Measurements from ENCODE around the gene RIC1.
"Not testable (repeated sequence)": the region's sequence is repeated elsewhere in the genome, so short reads cannot be mapped to it uniquely, and the experiment has no call there.

Gene RIC1, protein sequence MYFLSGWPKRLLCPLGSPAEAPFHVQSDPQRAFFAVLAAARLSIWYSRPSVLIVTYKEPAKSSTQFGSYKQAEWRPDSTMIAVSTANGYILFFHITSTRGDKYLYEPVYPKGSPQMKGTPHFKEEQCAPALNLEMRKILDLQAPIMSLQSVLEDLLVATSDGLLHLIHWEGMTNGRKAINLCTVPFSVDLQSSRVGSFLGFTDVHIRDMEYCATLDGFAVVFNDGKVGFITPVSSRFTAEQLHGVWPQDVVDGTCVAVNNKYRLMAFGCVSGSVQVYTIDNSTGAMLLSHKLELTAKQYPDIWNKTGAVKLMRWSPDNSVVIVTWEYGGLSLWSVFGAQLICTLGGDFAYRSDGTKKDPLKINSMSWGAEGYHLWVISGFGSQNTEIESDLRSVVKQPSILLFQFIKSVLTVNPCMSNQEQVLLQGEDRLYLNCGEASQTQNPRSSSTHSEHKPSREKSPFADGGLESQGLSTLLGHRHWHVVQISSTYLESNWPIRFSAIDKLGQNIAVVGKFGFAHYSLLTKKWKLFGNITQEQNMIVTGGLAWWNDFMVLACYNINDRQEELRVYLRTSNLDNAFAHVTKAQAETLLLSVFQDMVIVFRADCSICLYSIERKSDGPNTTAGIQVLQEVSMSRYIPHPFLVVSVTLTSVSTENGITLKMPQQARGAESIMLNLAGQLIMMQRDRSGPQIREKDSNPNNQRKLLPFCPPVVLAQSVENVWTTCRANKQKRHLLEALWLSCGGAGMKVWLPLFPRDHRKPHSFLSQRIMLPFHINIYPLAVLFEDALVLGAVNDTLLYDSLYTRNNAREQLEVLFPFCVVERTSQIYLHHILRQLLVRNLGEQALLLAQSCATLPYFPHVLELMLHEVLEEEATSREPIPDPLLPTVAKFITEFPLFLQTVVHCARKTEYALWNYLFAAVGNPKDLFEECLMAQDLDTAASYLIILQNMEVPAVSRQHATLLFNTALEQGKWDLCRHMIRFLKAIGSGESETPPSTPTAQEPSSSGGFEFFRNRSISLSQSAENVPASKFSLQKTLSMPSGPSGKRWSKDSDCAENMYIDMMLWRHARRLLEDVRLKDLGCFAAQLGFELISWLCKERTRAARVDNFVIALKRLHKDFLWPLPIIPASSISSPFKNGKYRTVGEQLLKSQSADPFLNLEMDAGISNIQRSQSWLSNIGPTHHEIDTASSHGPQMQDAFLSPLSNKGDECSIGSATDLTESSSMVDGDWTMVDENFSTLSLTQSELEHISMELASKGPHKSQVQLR (N-terminal part only)

GRCh38 chr9:5628530-5629311, at the start of gene RIC1:
Gene RIC1, plus strand, starts transcription at chr9:5629107. Its CDS starts 203 bp downstream, at chr9:5629310.
- peak; percentile 93 for DNase-seq (ENCODE audit: low read depth)

DNA sequence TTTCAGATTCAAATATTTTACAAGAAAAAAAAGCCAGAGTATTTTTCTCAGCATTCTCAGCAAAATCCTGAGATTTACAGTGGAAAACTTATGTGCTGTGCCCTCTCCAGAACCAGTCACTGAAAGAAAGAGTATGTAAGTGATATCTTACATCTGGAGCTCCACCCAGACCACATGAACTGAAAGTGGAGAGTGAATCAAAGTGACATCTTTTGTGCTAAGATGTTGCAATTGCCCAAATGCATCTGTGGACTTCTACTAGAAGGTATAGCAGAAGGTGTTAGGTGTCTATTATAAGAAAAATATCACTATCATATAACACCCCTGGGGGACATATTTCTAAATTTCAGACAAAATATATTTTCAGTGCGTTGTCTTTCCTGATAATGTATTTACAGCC, 49.0 kb upstream of the RIC1 start:
- DNase-seq (ENCODE audit: low read depth) = no peak

DNA sequence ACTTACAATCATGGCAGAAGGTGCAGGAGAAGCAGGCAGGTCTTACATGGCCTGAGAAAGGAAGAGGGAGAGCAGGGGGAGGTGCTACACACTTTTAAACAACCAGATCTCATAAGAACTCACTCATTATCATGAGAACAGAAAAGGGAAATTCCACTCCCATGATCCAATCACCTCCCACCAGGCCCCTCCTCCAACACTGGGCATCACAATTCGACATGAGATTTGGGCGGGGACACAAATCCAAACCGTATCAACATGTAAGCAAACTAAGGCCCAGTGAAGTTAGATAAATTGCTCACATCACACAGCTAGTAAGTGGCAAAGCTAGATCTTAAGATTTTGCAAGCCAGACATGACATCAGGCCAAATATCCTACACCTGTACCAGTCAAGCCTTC, 48.3 kb upstream of the RIC1 start:
- no peak for DNase-seq (ENCODE audit: low read depth)

- DNase-seq (ENCODE audit: low read depth) = not testable (repeated sequence)
These were observed 47.2 kb upstream of the RIC1 start for GRCh38 chr9:5581706-5582105.

GRCh38 chr9:5582835-5583195, 46.1 kb upstream of the RIC1 start:
- DNase-seq (ENCODE audit: low read depth) = peak; percentile 75

- peak; percentile 84 for DNase-seq (ENCODE audit: low read depth)
These were observed 42.5 kb upstream of the RIC1 start for GRCh38 chr9:5586391-5586802.

GRCh38 chr9:5587024-5587423, 41.9 kb upstream of the RIC1 start:
- DNase-seq (ENCODE audit: low read depth) = peak; percentile 78

DNA sequence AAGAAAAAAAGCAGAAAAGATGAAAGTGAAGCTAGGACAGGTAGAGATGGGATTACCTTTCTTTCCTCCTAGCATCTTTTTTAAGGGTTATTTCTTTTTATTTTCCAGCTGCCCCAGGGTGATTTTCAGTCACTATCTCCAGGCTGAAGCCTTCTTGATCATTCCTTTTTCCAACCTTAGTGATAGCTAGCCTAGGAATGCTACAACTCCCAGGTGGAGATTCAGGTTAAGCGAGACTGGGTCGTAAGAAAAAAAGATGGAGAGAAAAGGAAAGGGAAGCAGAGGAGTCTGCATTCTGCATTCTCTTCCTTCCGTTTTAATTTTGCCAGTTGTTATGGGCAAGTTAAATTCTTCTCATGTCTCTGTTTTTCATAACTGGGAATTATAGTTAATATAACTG, 36.7 kb upstream of the RIC1 start:
- DNase-seq (ENCODE audit: low read depth) = no peak

DNA sequence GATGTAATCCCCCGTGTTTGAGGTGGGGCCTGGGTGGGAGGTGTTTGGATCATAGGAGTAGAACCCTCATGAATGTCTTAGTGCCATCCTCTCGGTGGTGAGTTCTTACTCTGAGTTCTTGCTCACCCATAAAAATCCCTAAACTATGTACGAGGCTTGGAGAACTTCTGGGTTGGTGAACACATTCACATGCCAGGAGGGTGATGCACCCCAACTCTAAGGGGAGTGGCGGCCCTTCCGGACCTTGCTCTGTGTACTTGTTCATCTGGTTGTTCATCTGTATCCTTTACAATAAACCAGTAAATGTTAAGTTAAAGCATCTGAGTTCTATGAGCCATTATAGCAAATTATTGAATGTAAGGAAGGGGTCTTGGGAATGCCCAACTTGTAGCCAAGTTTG, 36.0 kb upstream of the RIC1 start:
- DNase-seq (ENCODE audit: low read depth) = no peak

DNA sequence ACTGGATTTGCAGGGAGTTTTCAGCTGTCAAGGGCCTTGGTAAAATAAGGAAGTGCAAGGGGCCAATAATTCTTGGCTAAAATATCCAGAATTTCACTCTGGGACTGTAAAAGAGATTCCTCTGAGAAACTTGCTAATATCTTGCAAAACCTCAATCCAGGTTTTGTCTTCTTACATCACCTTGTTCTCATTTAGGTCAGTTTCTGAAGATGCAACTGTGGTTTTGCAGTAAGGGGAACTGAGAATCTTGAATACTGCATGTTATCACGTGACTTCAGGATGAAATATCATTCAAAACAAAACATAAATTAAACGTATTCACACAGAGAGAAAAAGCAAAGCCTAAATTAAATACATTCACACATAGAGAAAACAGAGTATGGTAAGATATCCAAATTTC, 35.0 kb upstream of the RIC1 start:
- no peak for DNase-seq (ENCODE audit: low read depth)

DNA sequence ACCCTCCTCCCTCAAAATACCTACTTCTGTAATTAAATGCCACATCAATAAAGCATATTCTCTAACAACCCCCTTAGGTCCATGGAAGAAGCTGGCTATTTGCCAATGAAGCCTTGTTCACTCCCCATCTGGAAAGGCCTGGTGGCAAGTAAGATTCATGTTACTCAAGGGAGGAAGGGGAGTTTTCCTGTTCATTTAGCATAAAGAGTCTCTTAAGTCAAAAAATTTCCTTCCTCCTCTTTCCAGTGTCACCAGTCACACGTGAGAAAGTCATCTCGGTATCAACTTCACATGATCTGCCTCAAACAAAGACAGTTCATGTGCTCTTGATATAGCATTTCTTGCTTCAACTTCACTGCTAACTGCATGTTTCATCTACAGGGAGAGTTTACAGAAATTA, 32.7 kb upstream of the RIC1 start:
- DNase-seq (ENCODE audit: low read depth) = no peak

- no peak for DNase-seq (ENCODE audit: low read depth)
These were observed 20.3 kb upstream of the RIC1 start for GRCh38 chr9:5608298-5609225.

GRCh38 chr9:5609226-5609596, 19.7 kb upstream of the RIC1 start:
- DNase-seq (ENCODE audit: low read depth) = no peak

DNA sequence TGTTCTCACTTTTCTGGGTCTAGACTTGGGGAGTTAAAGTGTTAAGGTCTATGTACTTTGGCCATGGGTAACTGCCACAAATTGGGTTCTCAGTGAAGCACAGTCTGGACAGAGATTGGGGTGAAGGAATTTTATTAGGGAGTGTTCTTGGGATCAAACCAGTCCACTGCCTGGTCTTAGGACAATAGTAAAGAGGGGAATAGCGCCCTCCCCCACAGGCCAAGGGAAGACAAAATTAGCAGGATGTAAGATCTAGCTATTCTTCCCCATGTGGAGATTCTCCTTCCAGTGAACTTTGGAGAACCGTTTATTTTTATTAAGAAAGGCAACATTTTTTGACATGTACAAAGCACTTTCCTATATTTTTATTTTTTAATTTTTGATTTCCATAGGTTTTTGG, 18.4 kb upstream of the RIC1 start:
- DNase-seq (ENCODE audit: low read depth) = no peak

- DNase-seq (ENCODE audit: low read depth) = no peak
These were observed 17.4 kb upstream of the RIC1 start for GRCh38 chr9:5611321-5612184.

DNA sequence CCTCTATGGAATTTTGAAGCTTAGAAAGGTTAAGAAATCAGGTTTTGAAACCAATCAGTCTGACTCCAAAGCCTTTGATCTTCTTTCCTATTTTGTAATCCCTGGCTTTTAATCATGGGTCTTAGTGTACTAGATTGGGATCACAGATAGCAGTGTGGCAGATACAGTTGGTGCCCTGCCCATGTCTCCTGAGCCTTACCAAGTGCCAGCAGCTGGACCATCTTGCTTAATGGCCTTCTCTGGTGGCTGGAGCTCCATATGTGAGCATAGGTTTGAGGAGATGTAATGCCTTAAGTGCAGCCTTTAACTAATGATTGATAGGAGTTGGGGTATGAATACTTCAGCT, 16.7 kb upstream of the RIC1 start:
- no peak for DNase-seq (ENCODE audit: low read depth)

- no peak for DNase-seq (ENCODE audit: low read depth)
These were observed 14.7 kb upstream of the RIC1 start for GRCh38 chr9:5614192-5614591.

DNA sequence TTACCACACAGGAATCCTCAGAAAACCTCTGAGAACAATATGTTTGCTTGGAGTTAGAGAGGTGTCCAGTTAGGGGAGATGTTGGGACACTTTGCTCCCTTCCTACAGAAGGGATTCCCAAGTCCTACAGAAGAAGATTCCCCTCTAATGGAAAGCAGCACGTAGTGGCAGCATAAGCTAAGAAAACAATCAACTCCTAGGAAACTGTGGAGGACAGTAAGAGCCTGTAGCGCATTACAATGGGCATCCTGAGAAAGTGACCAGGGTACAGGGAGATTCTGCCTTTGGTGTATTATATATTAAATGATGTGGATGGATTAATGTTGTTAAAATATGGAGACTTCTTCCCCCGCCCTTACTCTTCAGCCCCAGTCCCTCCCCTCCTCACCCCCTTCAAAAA, 13.9 kb upstream of the RIC1 start:
- DNase-seq (ENCODE audit: low read depth) = no peak

DNA sequence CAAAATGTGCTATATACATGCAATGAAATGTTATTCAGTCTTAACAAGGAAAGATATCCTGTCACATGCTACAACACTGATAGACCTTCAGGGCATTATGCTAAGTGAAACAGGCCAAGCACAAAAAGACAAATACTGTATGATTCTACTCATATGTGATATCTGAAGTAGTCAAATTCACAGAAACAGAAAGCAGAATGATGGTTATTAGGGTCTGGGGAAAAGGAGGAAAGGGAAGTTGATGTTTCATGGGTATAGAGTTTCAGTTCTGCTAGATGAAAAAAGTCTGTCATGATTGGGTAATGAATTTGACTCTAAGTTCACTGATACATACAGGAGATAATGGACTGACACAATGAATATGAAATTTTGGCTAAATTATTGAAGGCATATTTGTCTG, 11.2 kb upstream of the RIC1 start:
- no peak for DNase-seq (ENCODE audit: low read depth)

GRCh38 chr9:5620494-5620893, 8.4 kb upstream of the RIC1 start:
- DNase-seq (ENCODE audit: low read depth) = no peak

Data from iris pigment epithelial cell (primary cell).